ENCODE results near the gene CLDN19. TPM values are rescaled to one million over a fixed set of nuclear protein-coding genes. Genes with fewer than 3 reads are reported as not detected.

Gene CLDN19
- total RNA-seq, 4 donors from 2014 or later = 0.99 to 1.9 (median 1.1) TPM; not detected in 1

GRCh38 chr1:42746436-42747105, 6.5 kb upstream of the CLDN19 start:
- TF ChIP-seq EP300 (IDR thresholded peaks at IDR 0.05) = no peak
- TF ChIP-seq CTCF (IDR thresholded peaks at IDR 0.05) = no peak
- no peak for TF ChIP-seq POLR2A (IDR thresholded peaks at IDR 0.05; ENCODE audit: low read depth)
- no peak for TF ChIP-seq POLR2AphosphoS5 (IDR thresholded peaks at IDR 0.05)
- no peak for DNase-seq (ENCODE audit: extremely low spot score)
- Histone ChIP-seq H3K4me1 (no peaks in the 10 kb centered on the region), H3K27me3 (no peaks in the 10 kb centered on the region), H3K27ac (replicated peaks in 1 of 4) (no peak overlapping the region), H3K36me3 (peaks cover 22 to 53% (median 51%) of the 10 kb centered on the region in 4 donors), H3K4me3 (no peak overlapping the region), H3K9me3 (no peaks in the 10 kb centered on the region)
- intact Hi-C loops (cut with DNase I) = no loop called here
- 95% methylated on average over 11 of the region's 12 CpGs for WGBS

- peaks cover 22 to 51% (median 50%) of the 10 kb centered on the region in 4 donors for H3K36me3 ChIP-seq
- no peaks in the 10 kb centered on the region for H3K4me1 ChIP-seq
- TF ChIP-seq POLR2A (IDR thresholded peaks at IDR 0.05; ENCODE audit: low read depth) = no peak
- no peak for TF ChIP-seq EP300 (IDR thresholded peaks at IDR 0.05)
- TF ChIP-seq POLR2AphosphoS5 (IDR thresholded peaks at IDR 0.05) = peak in 1 of 2 donors; percentile 25
- no peak for TF ChIP-seq CTCF (IDR thresholded peaks at IDR 0.05)
- DNase-seq (ENCODE audit: extremely low spot score) = no peak
- no peak overlapping the region for H3K4me3 ChIP-seq
- 54% methylated on average over 8 of the region's 8 CpGs for WGBS
- no peaks in the 10 kb centered on the region for H3K27me3 ChIP-seq
- intact Hi-C loops (cut with DNase I) = no loop called here
- H3K27ac ChIP-seq (replicated peaks in 1 of 4) = no peak overlapping the region
- no peaks in the 10 kb centered on the region for H3K9me3 ChIP-seq
These were observed 5.8 kb upstream of the CLDN19 start for GRCh38 chr1:42745851-42746250.

- H3K9me3 ChIP-seq = no peaks in the 10 kb centered on the region
- H3K27ac ChIP-seq (replicated peaks in 1 of 4) = no peak overlapping the region
- no peaks in the 10 kb centered on the region for H3K4me1 ChIP-seq
- WGBS = 98% methylated on average over 9 of the region's 9 CpGs
- intact Hi-C loops (cut with DNase I) = no loop called here
- peaks cover 9 to 36% (median 35%) of the 10 kb centered on the region in 4 donors for H3K36me3 ChIP-seq
- no peak for DNase-seq (ENCODE audit: extremely low spot score)
- H3K4me3 ChIP-seq = no peak overlapping the region
- no peaks in the 10 kb centered on the region for H3K27me3 ChIP-seq
- TF ChIP-seq POLR2AphosphoS5 (IDR thresholded peaks at IDR 0.05) = no peak
- TF ChIP-seq POLR2A (IDR thresholded peaks at IDR 0.05; ENCODE audit: low read depth) = no peak
- no peak for TF ChIP-seq EP300 (IDR thresholded peaks at IDR 0.05)
- no peak for TF ChIP-seq CTCF (IDR thresholded peaks at IDR 0.05)
These were observed 4.0 kb upstream of the CLDN19 start for GRCh38 chr1:42744148-42744413.

- DNase-seq (ENCODE audit: extremely low spot score) = no peak
- Histone ChIP-seq H3K36me3 (peaks cover 3 to 30% (median 30%) of the 10 kb centered on the region in 4 donors), H3K9me3 (no peaks in the 10 kb centered on the region), H3K27ac (replicated peaks in 1 of 4) (no peak overlapping the region), H3K4me1 (no peaks in the 10 kb centered on the region), H3K4me3 (no peak overlapping the region), H3K27me3 (no peaks in the 10 kb centered on the region)
- TF ChIP-seq EP300 (IDR thresholded peaks at IDR 0.05) (no peak), POLR2A (IDR thresholded peaks at IDR 0.05; ENCODE audit: low read depth) (no peak), POLR2AphosphoS5 (IDR thresholded peaks at IDR 0.05) (no peak), CTCF (IDR thresholded peaks at IDR 0.05) (no peak)
- 78% methylated on average over 21 of the region's 21 CpGs for WGBS
- intact Hi-C loops (cut with DNase I) = no loop called here
These were observed 3.5 kb upstream of the CLDN19 start for GRCh38 chr1:42743317-42744147.

Measured in esophagus muscularis mucosa (tissue), 4 donors.